EL (cell line): ENCODE measurements around the gene TBP.
"Not testable (repeated sequence)": the region's sequence is repeated elsewhere in the genome, so short reads cannot be mapped to it uniquely, and the experiment has no call there.

Experiments used
- DNase-seq: peaks from one replicate; pipeline ENCODE4 v3.0.0-alpha.2; 2016

Gene TBP

GRCh38 chr6:170554013-170554795, at the start of gene TBP:
Gene TBP, plus strand, starts transcription at chr6:170554369. Its CDS starts 2,661 bp downstream, at chr6:170557030.
- peak; percentile 99 for DNase-seq

GRCh38 chr6:170504479-170504878, 49.7 kb upstream of the TBP start:
- DNase-seq, result no peak

GRCh38 chr6:170505306-170505705, 48.9 kb upstream of the TBP start:
- no peak for DNase-seq

- no peak for DNase-seq
Measured at GRCh38 chr6:170506446-170506845, 47.7 kb upstream of the TBP start.

GRCh38 chr6:170507728-170508127, 46.4 kb upstream of the TBP start:
- not testable (repeated sequence) for DNase-seq

GRCh38 chr6:170508275-170508674, 45.9 kb upstream of the TBP start:
- not testable (repeated sequence) for DNase-seq

- DNase-seq, result not testable (repeated sequence)
Measured at GRCh38 chr6:170508892-170509722, 45.1 kb upstream of the TBP start.

GRCh38 chr6:170509723-170510018, 44.5 kb upstream of the TBP start:
- no peak for DNase-seq

- no peak for DNase-seq
Measured at GRCh38 chr6:170510631-170511030, 43.5 kb upstream of the TBP start.

GRCh38 chr6:170512249-170512648, 41.9 kb upstream of the TBP start:
- no peak for DNase-seq

- DNase-seq, result no peak
Measured at GRCh38 chr6:170514908-170515307, 39.3 kb upstream of the TBP start.

- DNase-seq, result peak; percentile 78
Measured at GRCh38 chr6:170516783-170517616, 37.2 kb upstream of the TBP start.

GRCh38 chr6:170522565-170523183, 31.5 kb upstream of the TBP start:
- DNase-seq, result peak; percentile 18

- no peak for DNase-seq
Measured at GRCh38 chr6:170523256-170524171, 30.7 kb upstream of the TBP start.

- DNase-seq, result no peak
Measured at GRCh38 chr6:170524172-170524502, 30.0 kb upstream of the TBP start.

- no peak for DNase-seq
Measured at GRCh38 chr6:170525795-170526194, 28.4 kb upstream of the TBP start.

GRCh38 chr6:170527995-170528394, 26.2 kb upstream of the TBP start:
- DNase-seq, result not testable (repeated sequence)

GRCh38 chr6:170529839-170530469, 24.2 kb upstream of the TBP start:
- peak; percentile 73 for DNase-seq

GRCh38 chr6:170532867-170533488, 21.2 kb upstream of the TBP start:
- no peak for DNase-seq

- DNase-seq, result no peak
Measured at GRCh38 chr6:170533792-170534191, 20.4 kb upstream of the TBP start.

GRCh38 chr6:170535004-170535403, 19.2 kb upstream of the TBP start:
- no peak for DNase-seq
